K562 (cell line): Measurements from ENCODE around the gene P3H4.

Experiments used
- POLR2A ChIP-seq: fragments of 450-650 bp; conservative IDR thresholded peaks from 2 replicates; pipeline ENCODE4 v1.6.1; 2016
- TF ChIP-seq, protein P1 (sequence below): sonication (generic); formaldehyde crosslinking; IDR thresholded peaks from 2 replicates; pipeline ENCODE4 v1.8.0; 2023; ENCODE audit warnings: mild to moderate bottlenecking, missing genetic modification reagents

DNA sequence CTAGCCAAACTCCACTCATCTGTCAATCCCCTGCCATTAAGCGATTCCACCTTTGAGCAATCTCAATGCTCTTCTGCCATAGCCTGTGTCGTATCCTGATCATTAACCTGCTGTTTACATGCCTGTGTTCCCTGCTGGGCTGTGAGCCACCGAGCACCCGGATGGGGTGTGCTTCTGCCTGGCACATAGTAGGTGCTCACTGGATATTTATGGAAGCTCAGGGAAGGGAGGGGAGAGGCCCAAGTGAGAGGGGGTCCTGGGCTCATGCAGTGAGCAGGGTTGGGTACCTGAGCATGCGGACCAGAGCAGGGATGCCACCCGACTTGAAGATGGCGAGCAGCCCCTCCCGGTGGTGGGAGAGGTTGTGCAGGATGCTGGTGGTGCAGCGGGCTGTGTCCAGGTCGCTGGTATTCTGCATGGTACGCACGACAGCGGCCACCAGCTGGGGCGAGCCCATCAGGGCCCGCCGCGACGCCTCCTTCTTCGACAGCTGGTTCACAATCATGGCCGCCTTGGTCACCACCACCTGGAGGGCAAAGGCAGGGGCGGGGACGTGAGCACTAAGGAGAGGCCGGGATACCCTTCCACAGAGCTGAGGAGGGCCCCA lies 43.0 kb downstream of the P3H4 start:
- TF ChIP-seq POLR2A = no peak
- TF ChIP-seq, protein P1, sequence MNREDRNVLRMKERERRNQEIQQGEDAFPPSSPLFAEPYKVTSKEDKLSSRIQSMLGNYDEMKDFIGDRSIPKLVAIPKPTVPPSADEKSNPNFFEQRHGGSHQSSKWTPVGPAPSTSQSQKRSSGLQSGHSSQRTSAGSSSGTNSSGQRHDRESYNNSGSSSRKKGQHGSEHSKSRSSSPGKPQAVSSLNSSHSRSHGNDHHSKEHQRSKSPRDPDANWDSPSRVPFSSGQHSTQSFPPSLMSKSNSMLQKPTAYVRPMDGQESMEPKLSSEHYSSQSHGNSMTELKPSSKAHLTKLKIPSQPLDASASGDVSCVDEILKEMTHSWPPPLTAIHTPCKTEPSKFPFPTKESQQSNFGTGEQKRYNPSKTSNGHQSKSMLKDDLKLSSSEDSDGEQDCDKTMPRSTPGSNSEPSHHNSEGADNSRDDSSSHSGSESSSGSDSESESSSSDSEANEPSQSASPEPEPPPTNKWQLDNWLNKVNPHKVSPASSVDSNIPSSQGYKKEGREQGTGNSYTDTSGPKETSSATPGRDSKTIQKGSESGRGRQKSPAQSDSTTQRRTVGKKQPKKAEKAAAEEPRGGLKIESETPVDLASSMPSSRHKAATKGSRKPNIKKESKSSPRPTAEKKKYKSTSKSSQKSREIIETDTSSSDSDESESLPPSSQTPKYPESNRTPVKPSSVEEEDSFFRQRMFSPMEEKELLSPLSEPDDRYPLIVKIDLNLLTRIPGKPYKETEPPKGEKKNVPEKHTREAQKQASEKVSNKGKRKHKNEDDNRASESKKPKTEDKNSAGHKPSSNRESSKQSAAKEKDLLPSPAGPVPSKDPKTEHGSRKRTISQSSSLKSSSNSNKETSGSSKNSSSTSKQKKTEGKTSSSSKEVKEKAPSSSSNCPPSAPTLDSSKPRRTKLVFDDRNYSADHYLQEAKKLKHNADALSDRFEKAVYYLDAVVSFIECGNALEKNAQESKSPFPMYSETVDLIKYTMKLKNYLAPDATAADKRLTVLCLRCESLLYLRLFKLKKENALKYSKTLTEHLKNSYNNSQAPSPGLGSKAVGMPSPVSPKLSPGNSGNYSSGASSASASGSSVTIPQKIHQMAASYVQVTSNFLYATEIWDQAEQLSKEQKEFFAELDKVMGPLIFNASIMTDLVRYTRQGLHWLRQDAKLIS (CRISPR knock-in tag) = no peak
